Ovary (tissue), 3 donors: Measurements from ENCODE around the gene GNG4.
A peak's percentile ranks its signal among the peaks of the same experiment; 100 is the strongest.

Source experiments
- EP300 ChIP-seq: sonication (generic); formaldehyde crosslinking; IDR thresholded peaks from one replicate; pipeline ENCODE4 v1.6.1; 2017; ENCODE audit warnings: antibody characterized with exemption
- POLR2A ChIP-seq: fragments of 450-650 bp; IDR thresholded peaks from one replicate; pipeline ENCODE4 v1.6.1; 2017; ENCODE audit warnings: antibody characterized with exemption, mild to moderate bottlenecking, moderate library complexity
- TF ChIP-seq, protein P1 (sequence below), 3 donors: fragments of 450-650 bp in 2 of 3; fragments of 200-600 bp in 1 of 3; IDR thresholded peaks; one replicate each; pipeline versions ENCODE4 v1.5.1 to v1.8.0; 2016 to 2022; ENCODE audit warnings: antibody characterized with exemption in 3 of 3, mild to moderate bottlenecking in 1 of 3
- donor health status: DM: no; HTN: no; CAD: no.

- TF ChIP-seq POLR2A (no peak), EP300 (no peak)
- TF ChIP-seq, protein P1, sequence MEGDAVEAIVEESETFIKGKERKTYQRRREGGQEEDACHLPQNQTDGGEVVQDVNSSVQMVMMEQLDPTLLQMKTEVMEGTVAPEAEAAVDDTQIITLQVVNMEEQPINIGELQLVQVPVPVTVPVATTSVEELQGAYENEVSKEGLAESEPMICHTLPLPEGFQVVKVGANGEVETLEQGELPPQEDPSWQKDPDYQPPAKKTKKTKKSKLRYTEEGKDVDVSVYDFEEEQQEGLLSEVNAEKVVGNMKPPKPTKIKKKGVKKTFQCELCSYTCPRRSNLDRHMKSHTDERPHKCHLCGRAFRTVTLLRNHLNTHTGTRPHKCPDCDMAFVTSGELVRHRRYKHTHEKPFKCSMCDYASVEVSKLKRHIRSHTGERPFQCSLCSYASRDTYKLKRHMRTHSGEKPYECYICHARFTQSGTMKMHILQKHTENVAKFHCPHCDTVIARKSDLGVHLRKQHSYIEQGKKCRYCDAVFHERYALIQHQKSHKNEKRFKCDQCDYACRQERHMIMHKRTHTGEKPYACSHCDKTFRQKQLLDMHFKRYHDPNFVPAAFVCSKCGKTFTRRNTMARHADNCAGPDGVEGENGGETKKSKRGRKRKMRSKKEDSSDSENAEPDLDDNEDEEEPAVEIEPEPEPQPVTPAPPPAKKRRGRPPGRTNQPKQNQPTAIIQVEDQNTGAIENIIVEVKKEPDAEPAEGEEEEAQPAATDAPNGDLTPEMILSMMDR (IDR thresholded peaks at IDR 0.05): peak; percentile 73 to 87 (median 84)
Observed at GRCh38 chr1:235513495-235514366, 135.9 kb downstream of the GNG4 start.
